HG02588 (cell line): ENCODE data around the gene SLC8A2.

Source experiments
- ATAC-seq: cut with Tn5 transposase; IDR thresholded peaks from one replicate; pipeline ENCODE4 v1.9.1; 2021; ENCODE audit warnings: mild to moderate bottlenecking, moderate library complexity; ENCODE audit not compliant: unreplicated experiment

SLC8A2 gene

DNA sequence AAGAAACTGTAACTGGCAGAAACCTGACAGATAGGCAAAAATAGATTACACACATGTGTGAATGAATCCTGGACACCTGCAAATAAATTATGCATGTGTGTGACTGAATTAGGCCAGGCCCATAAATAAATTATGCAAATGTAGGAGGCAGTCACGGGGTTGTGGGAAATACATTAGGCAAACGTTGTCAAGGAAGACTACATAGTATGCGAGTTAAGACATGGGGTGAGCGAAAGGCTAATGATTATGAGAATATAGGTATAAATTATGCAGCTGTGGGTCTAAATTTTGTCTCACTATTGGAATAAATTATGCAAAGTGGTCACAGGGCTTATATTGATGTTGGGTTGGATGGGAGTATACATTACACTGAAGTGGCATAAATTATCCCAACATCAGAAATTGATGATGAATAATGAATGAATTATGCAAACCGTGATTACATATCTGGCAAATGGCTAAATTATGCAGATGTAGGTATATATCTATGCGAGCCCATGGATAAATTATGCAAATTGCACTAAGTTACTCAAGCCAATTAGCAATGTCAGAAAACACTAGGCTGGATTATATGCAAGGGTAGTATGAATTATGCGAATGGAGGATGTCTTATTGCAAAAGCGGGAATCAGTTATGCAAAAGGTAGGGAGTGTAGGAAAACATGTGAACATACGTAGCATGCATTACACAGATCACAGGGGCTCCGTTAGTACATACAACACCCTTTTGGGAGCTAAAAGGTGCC is 6.8 kb downstream of the SLC8A2 start:
- ATAC-seq: no peak

DNA sequence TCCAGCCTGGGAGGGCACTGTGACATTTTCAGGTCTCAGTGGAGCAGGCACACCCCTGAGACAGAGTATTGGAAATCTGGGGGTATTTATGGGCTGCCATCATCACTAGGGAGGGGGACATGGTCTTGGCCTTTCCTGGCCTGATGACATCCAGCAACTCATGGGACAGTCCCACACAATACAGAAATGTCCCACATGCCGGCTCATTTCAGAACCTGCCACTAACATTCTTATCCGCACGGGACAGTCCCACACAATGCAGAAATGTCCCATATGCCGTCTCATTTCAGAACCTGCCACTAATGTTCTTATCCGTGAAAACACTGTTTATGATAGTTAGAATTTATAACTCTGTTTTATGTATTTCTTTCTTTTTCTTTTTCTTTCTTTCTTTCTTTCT is 9.8 kb downstream of the SLC8A2 start:
- ATAC-seq: no peak

DNA sequence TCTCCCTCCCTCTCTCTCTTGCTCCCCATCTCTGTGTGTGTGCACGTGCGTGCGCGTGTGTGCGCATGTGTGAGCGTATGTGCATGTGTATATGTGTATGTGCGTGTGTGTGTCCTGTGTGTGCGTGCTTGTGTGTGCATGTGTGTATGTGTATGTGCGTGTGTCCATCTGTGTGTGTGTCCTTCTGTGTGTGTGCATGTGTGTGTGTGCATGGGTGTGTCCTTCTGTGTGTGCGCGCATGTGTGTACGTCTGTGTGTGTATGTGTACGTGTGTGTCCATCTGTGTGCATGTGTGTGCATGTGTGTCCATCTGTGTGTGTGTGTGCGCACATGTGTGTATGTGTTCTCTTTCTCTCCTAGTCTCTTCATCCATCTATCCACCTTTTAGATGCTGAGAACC is 12.2 kb downstream of the SLC8A2 start:
- no peak for ATAC-seq

DNA sequence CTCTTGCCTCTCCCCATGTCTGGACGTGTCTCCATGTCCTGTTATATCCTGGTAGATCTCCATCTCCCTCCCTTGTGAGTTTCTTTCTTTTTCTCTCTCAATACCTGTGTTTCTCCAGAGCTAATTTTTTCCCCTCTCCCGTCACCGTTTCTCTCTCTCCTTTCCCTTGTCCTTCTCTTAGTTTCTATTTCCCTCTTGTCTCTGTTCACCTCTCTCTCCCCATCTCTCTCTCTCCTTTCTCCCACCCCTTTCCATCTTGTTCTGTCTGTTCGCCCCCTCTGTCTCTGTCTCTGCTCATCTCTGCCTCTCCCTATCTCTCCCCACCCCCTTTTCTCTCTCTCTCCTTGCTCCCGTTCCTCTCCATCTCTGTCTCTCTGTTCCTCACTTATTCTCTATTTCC is 13.0 kb downstream of the SLC8A2 start:
- ATAC-seq: no peak

DNA sequence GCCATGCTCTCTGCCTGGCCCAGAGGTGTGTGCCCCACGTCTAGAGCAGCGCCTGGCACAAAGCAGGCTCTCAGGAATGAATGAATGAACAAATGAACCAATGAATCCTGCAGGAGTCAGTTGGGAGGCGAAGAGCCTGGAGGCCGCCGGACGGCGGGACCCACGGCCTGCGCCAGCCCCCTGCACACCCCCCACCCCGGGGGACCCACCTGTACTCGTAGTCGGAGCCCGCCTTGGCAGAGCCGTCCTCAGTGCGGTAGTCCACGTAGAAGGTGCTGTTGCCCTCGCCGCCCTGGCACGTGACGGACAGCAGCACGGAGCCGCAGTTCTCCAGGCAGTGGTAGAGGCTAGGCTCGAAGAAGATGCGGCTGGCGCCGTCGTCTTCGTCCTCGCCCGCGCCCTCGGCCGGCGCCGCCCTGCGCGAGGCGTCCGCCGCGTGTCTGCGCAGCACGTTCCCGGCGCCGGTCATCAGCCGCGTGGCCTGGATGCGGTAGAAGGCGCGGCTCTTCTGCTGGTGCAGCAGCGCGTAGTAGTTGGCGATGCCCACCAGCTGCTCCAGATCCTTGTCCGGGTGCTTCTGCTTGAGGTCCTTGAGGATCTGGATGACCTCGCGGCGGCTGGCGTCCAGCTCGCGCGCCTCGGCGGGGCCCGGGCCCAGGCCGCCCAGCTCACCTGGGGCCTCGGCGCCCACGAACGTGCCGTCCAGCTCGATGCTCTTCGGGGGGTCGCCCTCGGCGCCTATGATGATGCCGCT is 14.8 kb downstream of the SLC8A2 start:
- ATAC-seq: no peak

DNA sequence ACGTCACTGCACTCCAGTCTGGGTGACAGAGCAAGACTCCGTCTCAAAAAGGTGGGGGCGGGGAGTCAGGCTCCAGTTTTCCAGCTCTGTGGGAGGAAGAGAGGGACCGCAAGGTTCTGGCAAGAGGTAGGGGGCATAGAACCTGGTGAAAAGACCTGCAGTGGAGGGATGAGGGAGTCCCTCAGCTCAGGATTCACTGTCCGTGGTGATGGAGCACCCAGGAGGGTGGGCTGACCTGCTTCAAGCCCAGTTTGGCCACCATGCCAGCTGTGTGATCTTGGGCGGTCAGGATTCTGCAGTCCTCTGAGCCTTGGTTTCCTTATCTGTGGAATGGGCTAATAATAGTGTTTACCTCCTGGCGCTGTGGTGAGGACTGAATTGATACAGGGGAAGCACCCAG is 21.2 kb downstream of the SLC8A2 start:
- ATAC-seq: no peak

DNA sequence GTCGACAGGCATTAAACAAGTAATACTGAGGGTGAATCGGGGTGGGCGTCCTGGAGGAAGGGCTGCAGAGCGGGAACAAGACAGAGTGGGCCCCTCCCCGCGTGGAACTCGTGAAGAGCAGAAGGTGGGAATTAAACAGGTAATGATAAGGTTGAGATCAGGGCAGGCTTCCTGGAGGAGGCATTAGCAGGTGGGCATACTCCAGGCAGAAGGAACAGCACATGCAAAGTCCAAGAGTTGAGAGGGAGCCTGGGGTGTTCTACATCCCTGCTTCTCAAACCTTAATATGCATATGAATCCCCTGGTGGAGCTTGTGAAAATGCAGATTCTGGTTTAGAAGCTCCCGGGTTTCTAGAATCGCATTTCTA is 23.3 kb downstream of the SLC8A2 start:
- ATAC-seq: no peak

DNA sequence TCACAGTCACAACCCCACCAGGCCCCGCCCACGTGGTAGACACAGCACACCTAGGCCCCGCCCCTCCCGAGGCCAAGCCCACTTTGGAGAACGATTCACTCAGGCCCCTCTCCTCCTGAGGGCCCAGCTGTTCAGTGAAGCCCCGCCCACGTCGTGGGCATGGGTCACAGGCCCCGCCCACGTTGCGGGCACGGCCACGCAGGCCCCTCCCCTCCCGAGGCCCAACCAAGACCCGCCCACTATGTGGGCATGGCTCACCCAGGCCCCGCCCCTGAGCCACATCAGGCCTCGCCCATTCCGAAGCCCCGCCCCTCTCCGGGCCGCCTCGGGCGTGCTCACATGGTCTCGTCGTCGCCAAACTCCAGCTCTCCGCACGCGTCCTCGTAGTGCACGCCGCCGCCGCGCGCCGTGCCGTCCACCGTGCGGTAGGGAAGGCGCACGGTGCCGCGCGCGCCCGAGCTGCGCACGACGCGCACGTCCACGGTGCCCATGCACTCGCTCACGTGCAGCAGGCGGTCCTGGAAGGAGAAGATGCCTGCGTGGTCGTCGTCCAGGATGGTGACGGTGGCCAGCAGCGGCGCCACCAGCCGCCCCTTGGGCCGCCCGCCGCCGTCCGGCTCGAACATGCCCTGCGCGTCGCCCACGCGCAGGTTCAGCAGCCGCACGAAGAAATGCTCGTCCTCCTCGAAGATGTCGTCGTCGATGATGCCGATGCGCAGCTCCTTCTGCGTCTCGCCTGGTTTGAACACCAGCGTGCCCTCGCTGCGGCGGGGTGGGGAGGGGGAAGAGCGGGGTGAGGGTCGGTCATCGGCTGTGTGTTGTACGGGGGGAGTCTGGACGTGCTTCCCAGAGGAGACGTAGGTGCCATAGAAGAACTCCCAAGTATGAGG is 24.0 kb downstream of the SLC8A2 start:
- no peak for ATAC-seq

DNA sequence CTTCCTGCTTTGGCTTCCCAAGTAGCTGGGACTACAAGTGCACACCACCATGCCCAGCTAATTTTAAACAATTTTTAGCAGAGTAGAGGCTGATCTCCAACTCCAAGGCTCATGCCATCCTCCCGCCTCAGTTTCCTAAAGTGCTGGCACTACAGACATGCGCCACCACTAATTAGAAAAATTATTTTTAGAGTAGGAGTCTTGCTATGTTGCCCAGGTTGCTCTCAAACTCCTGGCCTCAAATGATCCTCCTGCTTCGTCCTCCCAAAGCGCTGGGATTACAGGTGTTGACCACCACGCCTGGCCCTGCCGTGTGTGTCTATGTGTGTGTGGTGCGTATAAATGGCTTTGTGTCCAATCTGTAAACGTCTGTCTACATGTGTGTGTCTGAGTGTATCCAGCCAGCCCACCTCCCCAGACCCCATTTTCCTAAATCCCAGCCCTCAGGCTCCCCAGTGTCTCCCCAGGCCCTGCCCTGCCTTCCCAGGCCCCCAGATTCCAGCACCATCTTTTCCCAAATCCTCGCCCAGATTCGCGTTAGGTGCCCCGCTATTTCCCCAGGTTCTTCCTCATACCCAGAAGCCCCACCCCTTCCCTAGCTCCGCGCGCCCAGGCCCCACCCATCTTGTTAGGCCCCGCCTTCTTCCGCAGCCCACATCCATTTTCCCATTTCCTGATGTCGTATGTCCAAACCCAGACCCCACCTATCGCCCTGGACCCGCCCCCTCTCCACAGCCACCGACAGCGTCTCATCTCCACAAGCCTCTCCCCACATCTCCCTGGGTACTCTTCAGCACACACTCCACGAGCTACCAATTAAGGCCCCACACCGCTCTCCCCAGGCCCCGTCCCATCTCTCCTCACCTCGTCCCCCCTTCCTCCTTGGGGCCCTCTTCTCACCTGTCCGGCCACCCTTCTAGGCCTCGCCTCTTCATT is 24.9 kb downstream of the SLC8A2 start:
- no peak for ATAC-seq

DNA sequence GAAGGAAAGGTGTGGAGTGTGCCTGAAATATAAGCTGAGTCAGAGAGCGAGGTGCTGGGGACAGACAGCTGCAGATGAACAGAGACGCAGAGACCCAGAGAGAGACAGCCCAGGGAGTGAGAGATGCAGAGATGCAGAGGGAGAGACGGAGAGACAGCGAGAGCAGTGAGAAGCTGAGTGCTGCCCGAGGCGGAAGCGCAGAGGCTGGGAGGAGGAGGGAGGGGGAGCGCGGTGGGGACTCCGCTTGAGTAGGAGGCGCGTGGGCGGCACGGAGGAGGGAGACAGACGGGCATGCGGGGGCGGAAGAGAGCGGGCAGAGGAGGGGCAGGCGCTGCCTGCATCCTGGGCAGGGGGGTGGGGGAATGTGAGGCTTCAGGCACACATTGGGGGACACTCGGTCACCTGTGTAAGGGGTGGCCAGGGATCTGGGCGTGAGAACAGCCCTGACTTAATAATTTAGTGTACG is 25.7 kb downstream of the SLC8A2 start:
- no peak for ATAC-seq

DNA sequence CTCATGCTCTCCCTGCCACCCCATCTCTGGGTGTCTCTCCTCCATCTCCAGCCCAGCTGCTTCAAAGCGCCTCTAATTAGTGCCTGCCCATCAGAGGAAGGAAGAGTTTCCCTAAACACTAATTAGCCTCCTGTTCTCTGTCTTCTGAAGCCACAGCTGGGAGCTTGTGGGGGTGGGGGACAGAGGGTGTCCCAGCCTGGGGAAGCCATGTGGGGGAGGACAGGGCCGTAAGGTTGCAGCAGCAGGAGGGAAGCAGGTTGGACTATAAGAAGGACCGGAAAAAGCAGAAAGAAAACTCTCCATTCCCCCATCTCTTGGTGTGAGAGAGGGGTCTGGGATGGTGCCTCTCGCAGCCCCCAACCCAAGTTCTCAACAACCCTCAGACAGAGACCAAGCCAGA is 26.2 kb downstream of the SLC8A2 start:
- ATAC-seq: no peak

DNA sequence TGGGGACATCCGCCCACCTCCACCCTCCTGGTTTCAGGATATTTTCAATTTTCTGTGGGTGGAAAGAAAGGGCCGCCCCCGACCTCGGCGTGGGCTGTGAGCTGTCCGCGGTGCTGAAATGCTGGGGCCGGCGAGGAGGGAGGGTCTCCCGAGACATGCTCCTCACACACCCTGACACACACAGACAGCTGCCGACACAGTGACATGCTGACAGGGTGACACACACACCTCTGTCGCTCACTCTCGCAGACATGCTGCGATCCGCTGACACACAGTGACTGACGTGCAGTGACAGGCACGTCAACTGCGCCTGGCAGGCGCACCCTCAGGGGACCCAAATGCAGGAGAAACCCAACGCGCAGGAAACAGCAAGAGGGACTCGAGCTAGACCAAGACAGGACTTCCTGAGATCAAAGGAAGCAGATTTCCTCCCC is 27.3 kb downstream of the SLC8A2 start:
- ATAC-seq: no peak

DNA sequence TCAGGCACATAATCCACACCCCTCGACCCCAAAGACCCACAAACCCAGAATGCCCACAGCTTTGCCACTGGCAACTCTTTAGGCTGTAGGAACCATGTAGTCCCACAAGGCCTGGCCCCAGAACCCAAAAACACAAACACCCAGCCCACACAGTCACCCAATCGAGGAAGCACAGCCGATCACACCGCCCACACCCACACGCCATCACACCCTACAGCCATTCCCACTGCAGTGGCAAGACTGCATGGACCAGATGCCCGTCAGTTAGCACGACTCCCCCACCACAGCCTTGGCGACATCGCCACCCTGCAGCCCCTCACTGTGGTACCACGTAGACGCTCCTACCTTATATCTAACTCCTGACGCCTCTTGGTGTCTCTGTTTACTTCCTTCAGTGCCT is 28.4 kb downstream of the SLC8A2 start:
- no peak for ATAC-seq

DNA sequence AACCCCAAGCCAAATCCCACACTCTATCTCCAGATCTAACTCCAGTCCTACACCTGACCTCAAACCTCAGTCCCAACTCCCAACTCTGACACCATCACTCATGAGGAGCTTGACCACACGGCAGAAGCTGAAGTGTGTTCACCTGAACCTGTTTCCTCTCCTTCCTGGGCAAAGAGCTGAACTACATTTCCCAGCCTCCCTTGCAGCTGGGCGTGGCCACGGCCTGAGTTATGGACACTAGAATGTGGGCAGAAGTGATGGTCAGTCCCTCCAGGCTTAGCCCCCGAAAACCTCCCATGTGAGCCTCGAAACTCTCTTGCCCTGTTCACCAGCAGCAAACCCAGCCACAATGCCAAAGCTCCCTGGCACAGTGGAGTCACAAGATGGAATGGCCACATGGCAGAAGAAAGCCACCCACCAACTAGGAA is 32.9 kb downstream of the SLC8A2 start:
- ATAC-seq: no peak

DNA sequence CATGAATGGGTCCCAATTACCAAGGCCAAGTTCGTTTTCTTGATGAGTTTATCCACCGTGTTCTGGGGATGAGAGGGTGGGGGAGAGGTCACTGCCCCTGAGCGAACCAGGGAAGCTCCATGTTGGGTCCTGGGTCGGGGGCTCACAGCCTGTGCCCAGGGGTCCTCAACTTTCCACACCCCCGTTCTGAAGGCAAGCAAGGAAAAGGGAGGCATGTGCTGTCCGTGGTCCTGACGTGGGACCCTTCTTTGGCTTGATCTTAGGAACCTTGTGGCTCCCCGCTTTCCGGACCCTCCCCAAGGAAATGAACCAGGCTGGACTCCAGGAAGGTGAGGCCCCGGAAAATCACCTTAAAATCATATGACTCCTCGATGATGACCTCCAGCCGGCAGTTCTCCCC is 34.2 kb downstream of the SLC8A2 start:
- ATAC-seq: no peak

DNA sequence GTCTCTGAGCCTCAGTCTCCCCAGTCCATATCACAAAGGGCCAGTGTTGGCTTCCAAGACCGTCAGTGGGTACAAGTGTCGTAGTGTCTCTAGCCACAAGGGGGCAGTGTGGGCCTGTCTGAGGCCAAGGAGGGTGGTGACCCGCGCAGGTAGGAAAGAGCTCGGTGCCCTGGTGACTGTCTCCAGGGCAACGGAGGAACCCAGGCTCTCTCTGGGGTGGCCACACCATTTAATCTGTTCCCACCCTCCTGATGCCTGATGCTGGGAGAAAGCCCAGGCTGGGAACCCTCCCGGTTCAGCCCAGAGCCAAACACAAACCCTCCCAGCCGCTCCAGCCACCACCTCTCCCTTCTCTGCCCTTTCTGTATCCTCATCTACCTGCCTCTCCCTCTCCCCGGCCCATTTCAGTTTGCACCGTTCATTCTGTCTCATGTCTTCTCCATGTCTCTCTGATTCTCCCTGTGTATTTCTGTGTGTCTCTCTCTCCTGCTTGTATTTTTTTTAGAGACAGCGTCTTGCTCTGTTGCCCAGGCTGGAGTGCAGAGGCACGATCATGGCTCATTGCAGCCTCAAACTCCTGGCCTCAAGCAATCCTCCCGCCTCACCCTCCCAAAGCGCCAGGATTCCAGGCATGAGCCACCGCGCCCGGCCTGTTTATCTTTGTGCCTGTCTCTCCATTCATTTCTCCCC is 34.8 kb downstream of the SLC8A2 start:
- ATAC-seq: no peak

DNA sequence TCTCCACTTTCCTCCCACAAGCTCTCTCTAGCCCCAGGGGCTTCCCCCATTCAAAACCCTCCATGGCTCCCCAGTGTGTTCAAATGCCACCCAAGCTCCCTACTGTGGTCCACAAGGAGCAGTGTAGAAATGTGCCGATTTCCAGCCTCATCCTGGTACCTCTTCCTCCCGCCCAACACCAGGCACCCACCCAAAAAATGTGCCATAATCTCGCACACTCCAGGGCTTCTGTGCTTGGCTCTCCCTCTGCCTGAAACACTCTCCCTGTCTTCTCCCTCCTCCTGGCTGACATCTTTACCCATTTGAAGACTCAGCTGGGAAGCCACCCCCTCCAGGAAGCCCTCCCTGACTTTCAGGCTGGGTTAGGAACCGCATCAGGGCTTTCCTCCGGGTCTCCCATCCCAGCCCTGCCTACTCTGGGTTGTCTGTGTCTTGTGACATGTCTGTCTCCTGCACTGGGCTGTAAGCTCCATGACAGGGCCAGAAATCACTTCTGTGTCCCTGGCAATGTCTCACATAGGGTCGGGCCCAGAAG is 35.7 kb downstream of the SLC8A2 start:
- ATAC-seq: no peak

DNA sequence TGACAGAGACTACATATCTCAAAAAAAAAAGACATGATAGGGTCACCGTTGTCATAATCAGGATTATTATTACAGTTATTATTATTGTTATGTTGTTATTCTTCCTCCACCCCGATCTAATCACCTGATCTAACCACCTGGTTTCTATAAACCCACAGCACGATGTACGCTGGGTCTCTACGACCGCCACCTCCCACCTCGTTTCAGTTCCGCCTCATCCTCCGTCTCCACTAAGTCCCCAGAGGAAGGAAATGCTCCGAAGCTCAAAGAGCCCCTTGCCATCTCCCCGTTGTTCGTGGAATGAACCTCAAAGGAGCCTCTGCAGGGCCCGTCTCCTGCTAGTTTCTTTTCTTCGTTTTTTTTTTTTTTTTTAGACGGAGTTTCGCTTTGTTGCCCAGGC is 36.5 kb downstream of the SLC8A2 start:
- ATAC-seq: no peak

DNA sequence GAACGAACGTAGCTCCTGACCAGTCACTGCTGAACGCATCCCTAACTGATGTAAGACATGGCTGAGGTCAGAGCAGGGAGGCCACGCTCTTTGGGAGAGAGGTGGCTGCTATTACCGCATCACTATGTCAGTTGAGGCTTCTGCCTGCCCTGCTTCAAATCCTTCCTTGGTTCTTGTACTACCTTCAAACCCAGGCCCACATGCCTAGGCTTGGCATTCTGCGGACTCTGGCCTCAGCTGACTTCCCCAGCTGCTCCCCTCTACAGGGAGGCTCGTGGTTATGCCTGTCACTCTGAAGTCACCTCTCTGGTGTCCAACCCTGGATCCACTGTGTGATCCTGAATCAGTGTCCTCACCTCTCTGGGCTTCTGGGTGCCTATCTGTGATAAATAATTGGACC is 37.6 kb downstream of the SLC8A2 start:
- ATAC-seq: no peak

DNA sequence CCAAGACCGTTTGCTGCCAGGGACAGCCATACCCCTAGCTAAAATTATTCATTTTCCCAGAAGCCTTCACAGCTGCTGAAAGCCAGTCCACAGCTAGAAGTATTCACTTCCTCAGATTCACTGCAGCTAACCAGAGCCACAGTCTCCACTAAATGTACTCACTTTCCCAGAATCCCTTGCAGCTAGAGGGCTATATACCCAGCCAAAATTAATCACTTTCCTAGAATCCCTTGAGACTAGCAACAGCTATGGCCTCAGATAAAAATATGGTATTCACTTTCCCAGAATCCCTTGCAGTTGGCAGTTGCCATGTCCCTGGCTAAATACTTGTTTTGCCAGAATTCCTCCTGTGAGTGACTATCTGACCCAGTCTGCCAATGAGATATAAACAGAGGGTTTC is 38.6 kb downstream of the SLC8A2 start:
- no peak for ATAC-seq
